NCI-H2227 (cell line): ENCODE measurements around the gene PFKL.
"Not testable (repeated sequence)": the region's sequence is repeated elsewhere in the genome, so short reads cannot be mapped to it uniquely, and the experiment has no call there.

Experiments used
- DNase-seq: peaks from one replicate; lab custom pipeline; 2025; ENCODE audit not compliant: unreplicated experiment; lab: John Stamatoyannopoulos, UW

PFKL gene

GRCh38 chr21:44337941-44338895, 38.4 kb downstream of the PFKL start:
- DNase-seq: peak; percentile 66

GRCh38 chr21:44338971-44339910, 39.4 kb downstream of the PFKL start, which contains the start of gene CFAP410:
Gene CFAP410 (minus strand): TSS chr21:44339390. CDS start chr21:44339194, 196 bp downstream.
- peak; percentile 97 for DNase-seq

GRCh38 chr21:44341726-44342458, 42.0 kb downstream of the PFKL start:
- not testable (repeated sequence) for DNase-seq

GRCh38 chr21:44342981-44343380, 43.1 kb downstream of the PFKL start:
- DNase-seq: not testable (repeated sequence)

GRCh38 chr21:44344541-44345183, 44.8 kb downstream of the PFKL start:
- no peak for DNase-seq

GRCh38 chr21:44345495-44345894, 45.6 kb downstream of the PFKL start:
- no peak for DNase-seq

- DNase-seq: no peak
Observed at GRCh38 chr21:44347911-44348451, 48.1 kb downstream of the PFKL start.

GRCh38 chr21:44348861-44349260, 49.0 kb downstream of the PFKL start:
- no peak for DNase-seq

GRCh38 chr21:44349416-44349846, 49.6 kb downstream of the PFKL start:
- DNase-seq: no peak

DNA sequence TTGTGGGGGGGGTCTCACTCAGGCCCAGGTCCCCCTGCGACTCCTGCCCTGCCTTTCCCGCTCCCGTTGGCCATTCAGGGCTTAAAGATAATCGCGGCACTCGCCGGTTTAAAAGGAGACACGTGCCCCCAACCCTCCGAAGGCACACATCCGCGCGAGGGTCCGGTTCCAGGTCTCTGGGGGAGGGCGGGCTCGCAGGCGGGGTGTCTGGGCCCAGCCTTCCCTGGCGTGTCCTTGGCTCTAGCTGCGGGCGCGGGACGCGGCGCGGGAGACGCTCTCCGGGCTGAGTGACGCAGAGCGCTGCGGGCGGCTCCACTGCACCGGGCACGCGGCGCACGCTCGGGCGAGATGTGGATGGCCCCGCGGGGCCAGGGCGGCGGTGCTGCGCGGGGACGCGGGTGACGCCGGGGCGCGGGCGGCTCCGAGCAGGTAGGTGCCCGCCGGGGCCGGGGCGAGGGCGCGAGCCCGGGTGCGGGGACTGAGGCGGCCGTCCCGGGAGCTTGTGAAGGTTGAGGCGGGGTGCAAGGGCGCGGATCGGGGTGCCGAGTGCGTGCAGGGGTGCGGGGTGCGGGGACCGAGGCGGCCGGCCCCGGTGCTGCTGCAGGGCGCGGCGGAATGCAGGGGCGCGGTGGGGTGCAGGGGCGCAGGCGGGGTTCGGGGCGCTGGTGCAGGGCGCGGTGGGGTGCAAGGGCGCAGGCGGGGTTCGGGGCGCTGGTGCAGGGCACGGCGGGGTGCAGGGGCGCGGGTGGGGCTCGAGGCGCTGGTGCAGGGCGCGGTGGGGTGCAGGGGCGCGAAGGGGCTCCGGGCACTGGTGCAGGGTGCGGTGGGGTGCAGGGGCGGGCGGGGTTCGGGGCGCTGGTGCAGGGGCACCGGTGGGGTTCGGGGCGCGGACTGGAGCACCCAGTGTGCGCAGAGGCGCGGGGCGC, 50.3 kb downstream of the PFKL start:
- DNase-seq: no peak

DNA sequence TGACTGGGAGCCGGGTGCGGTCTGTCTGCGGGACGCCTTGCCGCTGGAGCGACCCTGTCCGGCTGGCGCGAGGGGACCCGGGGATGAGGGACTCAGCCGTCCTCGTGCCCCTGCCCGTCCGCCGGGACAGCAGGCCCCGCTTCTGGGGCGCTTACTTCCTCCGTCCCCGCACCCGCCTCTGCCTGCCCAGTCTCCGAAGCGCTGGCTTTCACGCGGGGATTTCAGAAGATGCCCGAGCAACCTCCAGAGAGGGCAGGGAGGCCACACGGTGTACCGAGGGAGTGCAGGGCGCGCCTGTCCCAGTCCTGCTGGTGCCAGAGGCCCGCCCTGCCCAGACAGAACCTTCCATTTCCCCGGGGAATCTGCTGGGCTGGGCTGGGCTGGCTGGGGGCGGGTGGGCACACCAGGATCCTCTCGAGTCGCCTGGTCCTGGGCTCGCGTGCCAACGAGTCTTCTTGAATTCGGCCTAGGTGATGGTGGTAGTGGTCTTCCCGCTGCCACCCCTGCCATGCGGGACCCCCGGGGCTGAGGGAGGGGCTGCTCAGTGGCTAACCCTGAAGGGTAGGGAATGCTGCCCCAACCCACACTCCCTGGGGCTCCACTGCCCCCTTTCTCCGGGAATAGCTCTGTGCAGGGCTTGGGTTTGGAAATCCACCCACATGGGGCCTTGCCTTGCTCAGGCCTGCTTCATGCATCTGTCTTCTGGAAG, 51.1 kb downstream of the PFKL start:
- DNase-seq: no peak

GRCh38 chr21:44351535-44352252, 51.8 kb downstream of the PFKL start:
- DNase-seq: no peak

- no peak for DNase-seq
Observed at GRCh38 chr21:44352253-44352860, 52.5 kb downstream of the PFKL start.

- DNase-seq: no peak
Observed at GRCh38 chr21:44353191-44353970, 53.5 kb downstream of the PFKL start, which contains the start of gene TRPM2. Gene TRPM2 (plus strand): TSS chr21:44353621. CDS start chr21:44353701, 80 bp downstream.

DNA sequence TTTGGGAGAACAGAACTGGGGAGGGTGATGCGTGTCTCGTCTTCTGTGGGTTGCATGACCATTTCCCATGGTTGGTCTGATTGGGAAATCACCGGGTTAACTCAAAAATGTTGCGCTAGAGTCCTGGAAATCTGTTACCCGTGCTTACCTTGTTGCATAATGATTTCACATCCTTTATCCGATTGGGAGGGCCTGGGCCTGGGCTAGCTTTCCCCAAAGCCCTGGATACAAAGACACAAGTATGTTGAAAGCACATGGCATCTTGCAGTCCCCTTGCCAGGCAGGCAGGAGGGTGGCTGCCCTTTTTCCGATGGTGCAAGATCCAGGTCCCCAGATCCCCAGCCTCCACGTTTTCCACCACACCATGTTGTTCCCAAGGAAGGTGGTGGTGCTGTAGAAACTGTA, 54.1 kb downstream of the PFKL start:
- DNase-seq: no peak
